Natural killer cell treated with Interleukin-12 subunit alpha and Interleukin-12 subunit beta and Interleukin-15 and Interleukin-18, amount 100 ng/mL, for 72 hours (primary cell): Measurements from ENCODE around the gene SMYD3. TPM values are rescaled to one million over a fixed set of nuclear protein-coding genes. Genes with fewer than 3 reads are reported as not detected.
A peak's percentile ranks its signal among the peaks of the same experiment; 100 is the strongest.

Experiments used
- ATAC-seq, 2 donors: fragments of 150-1000 bp; cut with Tn5 transposase in 1 of 2; sonication (Bioruptor Pico), chemical (Tn5 transposase) in 1 of 2; 2 replicates each; pipeline ENCODE4 v1.10.0; 2021
- DNase-seq: peaks from one replicate; pipeline ENCODE4 v3.0.0; 2022; ENCODE audit warnings: low spot score
- H3K27ac Mint-ChIP-seq, 2 donors: 1 replicate in 1 of 2; 2 replicates in 1 of 2; pipeline ENCODE4 v1.8.0; 2022; ENCODE audit warnings: mixed read lengths in 2 of 2, mild to moderate bottlenecking in 1 of 2, moderate library complexity in 1 of 2
- H3K27me3 Mint-ChIP-seq, 2 donors: 1 replicate in 1 of 2; 2 replicates in 1 of 2; pipeline ENCODE4 v1.8.0; 2022; ENCODE audit warnings: mixed read lengths in 2 of 2
- H3K36me3 Mint-ChIP-seq: one replicate; pipeline ENCODE4 v1.8.0; 2022; ENCODE audit warnings: mixed read lengths
- H3K4me1 Mint-ChIP-seq, 2 donors: 1 replicate in 1 of 2; 2 replicates in 1 of 2; pipeline ENCODE4 v1.8.0; 2022; ENCODE audit warnings: low read depth in 2 of 2, mixed read lengths in 2 of 2, mild to moderate bottlenecking in 1 of 2
- H3K4me3 Mint-ChIP-seq: one replicate; pipeline ENCODE4 v1.8.0; 2022; ENCODE audit warnings: mixed read lengths
- H3K9me3 Mint-ChIP-seq: 2 replicates; pipeline ENCODE4 v1.8.0; 2022; ENCODE audit warnings: mixed read lengths
- total RNA-seq, 2 donors: library from RNA; stranded (reverse); gene quantifications; one replicate each; pipeline ENCODE4 v1.2.3, GENCODE V29; 2022

The SMYD3 gene
- total RNA-seq, 2 donors from 2014 or later, result 26.9 to 55.4 TPM

DNA sequence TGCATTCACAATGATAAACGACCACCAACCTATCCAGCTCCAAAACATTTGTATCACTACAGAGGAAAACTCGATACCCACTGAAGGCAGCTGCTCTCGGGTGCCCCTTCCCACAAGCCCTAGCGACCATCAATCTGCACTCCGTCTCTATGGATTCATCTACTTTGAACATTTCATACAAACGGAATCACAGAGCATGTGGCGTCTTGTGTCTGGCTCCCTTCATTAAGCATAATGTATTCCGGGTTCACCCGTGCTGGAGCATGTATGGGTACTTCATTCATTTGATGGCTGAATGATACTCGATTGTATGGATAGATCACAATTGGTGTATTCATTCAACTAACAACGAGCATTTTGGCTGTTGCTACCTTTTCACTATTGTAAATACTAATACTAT, 340.2 kb downstream of the SMYD3 start:
- H3K27ac Mint-ChIP-seq, result no peak overlapping the region
- no peaks in the 10 kb centered on the region for H3K9me3 Mint-ChIP-seq
- DNase-seq (no peak), ATAC-seq (no peak)
- peaks cover 0 to 2% of the 10 kb centered on the region in 2 donors for H3K4me1 Mint-ChIP-seq
- no peak overlapping the region for H3K4me3 Mint-ChIP-seq
- H3K27me3 Mint-ChIP-seq, result no peaks in the 10 kb centered on the region
- no peaks in the 10 kb centered on the region for H3K36me3 Mint-ChIP-seq

DNA sequence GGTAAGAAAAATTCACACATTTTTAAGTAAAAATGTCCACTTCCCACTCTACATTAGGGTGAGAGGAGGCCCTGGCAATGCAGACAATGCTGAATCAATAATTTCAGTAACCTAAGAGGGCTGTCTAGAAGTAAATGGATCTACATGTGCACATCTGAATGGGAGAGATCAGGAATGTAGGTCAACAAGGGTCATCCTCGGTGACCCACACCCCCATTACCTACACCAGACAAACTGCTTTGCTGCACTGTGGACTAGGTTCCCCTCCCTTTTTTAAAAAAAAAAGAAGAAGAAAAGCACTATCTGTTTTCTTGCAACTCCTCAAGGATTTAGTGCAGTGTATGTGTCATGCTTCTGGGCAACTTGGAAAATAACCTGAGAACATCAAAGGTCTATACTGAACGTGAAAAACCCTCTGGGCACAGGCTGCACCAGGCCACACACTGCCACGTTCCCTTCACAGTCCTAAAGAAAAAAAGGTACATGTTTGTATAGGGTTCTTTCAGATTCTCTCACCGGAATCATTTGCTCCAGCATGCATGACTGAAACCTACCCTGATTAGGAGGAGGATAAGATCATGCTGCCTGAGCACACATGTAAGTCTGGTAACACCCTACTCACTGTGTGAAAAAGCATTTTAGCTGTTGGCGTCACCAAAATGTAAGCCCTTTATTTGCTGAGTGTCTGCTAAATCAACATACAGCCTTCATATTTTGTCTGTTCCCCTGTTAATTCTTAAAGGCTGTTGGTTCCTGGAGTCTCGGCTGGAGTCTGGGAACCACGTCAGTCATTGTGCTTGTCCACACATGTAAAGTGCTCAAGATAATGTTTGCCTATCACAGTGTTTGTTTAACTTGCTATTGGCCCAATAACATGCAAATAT, 341.0 kb downstream of the SMYD3 start:
- Mint-ChIP-seq H3K27ac (no peak overlapping the region), H3K4me3 (no peak overlapping the region)

DNA sequence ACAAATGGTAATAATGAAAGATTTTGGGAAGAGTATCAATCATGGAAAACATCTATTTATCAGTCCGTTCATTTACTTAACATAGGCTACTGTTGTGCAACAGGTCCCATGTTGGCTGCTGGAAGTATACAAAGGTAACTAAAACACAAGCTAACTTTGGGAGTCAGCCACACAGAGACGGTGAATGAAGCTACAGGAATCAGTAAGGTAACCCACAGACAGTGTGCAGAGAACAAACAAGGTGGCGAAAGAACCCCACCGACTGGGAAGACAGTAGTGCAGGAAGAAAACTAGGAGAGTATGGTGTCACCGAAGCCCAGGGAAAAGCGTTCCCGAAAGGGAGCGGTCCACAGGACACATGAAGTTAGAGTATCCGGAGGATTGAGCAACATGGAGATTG, 342.3 kb downstream of the SMYD3 start:
- DNase-seq, result no peak
- H3K27ac Mint-ChIP-seq, result no peak overlapping the region
- peaks cover 0 to 2% of the 10 kb centered on the region in 2 donors for H3K4me1 Mint-ChIP-seq
- no peaks in the 10 kb centered on the region for H3K36me3 Mint-ChIP-seq
- no peak for ATAC-seq
- no peak overlapping the region for H3K4me3 Mint-ChIP-seq
- H3K27me3 Mint-ChIP-seq, result no peaks in the 10 kb centered on the region
- no peaks in the 10 kb centered on the region for H3K9me3 Mint-ChIP-seq

More for the DNA sequence above, 341.0 kb downstream of the SMYD3 start:
- Mint-ChIP-seq H3K4me1 (peaks cover 0 to 2% of the 10 kb centered on the region in 2 donors), H3K36me3 (no peaks in the 10 kb centered on the region), H3K27me3 (no peaks in the 10 kb centered on the region), H3K9me3 (no peaks in the 10 kb centered on the region)
- DNase-seq (no peak), ATAC-seq (no peak)

DNA sequence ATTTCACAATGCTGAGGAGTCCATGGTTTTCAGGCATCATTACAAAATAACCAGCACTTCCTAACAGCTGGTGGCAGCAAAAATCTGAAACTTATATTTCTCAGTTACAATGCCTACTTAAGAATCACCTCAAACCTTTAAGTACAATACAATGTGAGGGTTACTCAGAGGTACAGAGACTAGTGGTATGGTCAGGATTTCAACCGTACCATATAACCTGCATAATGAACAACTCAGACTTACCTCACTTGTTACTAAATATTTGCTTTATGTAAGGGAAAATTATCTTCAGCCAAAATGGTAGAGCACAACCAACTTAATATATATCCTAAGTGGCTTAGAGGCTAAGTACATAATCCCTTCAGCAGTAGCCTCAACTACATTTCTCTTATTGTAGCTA, 344.5 kb downstream of the SMYD3 start:
- ATAC-seq (no peak), DNase-seq (no peak)
- H3K27me3 Mint-ChIP-seq, result no peaks in the 10 kb centered on the region
- H3K27ac Mint-ChIP-seq, result no peak overlapping the region
- no peak overlapping the region for H3K4me3 Mint-ChIP-seq
- H3K4me1 Mint-ChIP-seq, result peaks cover 2% of the 10 kb centered on the region in 2 donors
- H3K9me3 Mint-ChIP-seq, result no peaks in the 10 kb centered on the region
- H3K36me3 Mint-ChIP-seq, result no peaks in the 10 kb centered on the region

DNA sequence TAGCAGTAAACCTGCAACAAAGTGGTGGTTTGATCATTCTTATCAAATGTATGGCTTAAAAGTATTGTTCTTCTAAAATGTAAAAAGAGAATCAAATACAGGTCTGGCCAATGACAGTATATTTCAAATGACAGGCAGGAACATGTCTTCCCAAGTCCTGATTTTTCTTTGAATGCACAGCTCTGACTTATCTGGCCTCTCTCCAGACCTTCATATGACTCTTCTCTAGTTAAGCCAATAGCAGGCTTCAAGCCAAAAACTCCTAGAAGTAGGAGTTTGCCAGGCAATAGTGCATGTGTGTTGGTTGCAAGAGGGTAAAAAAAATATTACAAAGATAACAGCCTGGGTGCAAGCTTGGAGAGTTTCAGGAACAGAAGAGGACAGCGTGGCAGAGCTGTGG, 345.5 kb downstream of the SMYD3 start:
- Mint-ChIP-seq H3K36me3 (no peaks in the 10 kb centered on the region), H3K27ac (peak overlapping the region in 1 of 2 donors; percentile 14), H3K4me3 (no peak overlapping the region), H3K27me3 (no peaks in the 10 kb centered on the region), H3K9me3 (no peaks in the 10 kb centered on the region), H3K4me1 (peaks cover 2 to 4% of the 10 kb centered on the region in 2 donors)
- ATAC-seq (no peak), DNase-seq (no peak)

DNA sequence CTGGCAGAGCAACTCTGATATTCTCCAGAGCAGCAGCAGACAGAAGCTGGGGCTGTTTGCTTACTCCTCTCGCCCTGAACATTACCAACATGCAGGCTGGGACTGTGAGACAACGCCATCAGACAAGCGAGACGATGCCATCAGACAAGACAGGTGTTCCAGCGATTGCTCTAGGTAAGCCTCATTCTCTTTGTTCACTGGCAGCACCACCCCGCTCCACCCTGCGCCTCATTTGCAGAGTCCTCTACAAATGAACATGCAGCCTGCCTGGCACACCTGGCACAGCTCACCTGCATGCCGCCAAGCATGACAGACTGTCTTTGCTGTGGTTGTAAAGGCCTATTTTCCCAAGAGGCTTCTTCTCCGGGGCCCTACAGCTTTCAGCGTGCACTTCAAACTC, 346.2 kb downstream of the SMYD3 start:
- H3K27me3 Mint-ChIP-seq, result no peaks in the 10 kb centered on the region
- no peak for DNase-seq
- no peak for ATAC-seq
- H3K4me3 Mint-ChIP-seq, result no peak overlapping the region
- no peak overlapping the region for H3K27ac Mint-ChIP-seq
- H3K9me3 Mint-ChIP-seq, result no peaks in the 10 kb centered on the region
- H3K4me1 Mint-ChIP-seq, result peaks cover 2 to 4% of the 10 kb centered on the region in 2 donors
- H3K36me3 Mint-ChIP-seq, result no peaks in the 10 kb centered on the region

DNA sequence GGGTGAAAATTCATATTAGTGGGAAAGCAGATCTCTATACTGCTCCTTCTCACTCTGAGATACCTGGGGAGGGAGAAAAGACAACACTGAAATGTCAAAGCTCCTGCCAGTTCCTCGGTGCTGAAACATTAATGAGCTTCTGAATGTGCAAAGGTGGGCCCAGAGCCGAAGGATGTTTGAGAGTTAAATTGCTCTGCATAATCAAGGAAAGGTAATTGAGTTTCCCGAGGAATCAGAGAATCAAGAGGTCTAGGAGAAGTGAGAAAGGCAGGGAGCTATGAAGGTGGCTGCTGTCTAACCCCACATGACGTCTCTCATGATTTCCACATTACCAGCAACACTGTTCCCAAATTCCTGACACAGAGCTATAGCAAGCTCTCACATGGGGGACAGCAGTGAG, 346.7 kb downstream of the SMYD3 start:
- no peak for DNase-seq
- H3K9me3 Mint-ChIP-seq, result no peaks in the 10 kb centered on the region
- no peak overlapping the region for H3K27ac Mint-ChIP-seq
- peaks cover 1 to 4% of the 10 kb centered on the region in 2 donors for H3K4me1 Mint-ChIP-seq
- no peaks in the 10 kb centered on the region for H3K27me3 Mint-ChIP-seq
- no peaks in the 10 kb centered on the region for H3K36me3 Mint-ChIP-seq
- H3K4me3 Mint-ChIP-seq, result no peak overlapping the region
- ATAC-seq, result no peak

DNA sequence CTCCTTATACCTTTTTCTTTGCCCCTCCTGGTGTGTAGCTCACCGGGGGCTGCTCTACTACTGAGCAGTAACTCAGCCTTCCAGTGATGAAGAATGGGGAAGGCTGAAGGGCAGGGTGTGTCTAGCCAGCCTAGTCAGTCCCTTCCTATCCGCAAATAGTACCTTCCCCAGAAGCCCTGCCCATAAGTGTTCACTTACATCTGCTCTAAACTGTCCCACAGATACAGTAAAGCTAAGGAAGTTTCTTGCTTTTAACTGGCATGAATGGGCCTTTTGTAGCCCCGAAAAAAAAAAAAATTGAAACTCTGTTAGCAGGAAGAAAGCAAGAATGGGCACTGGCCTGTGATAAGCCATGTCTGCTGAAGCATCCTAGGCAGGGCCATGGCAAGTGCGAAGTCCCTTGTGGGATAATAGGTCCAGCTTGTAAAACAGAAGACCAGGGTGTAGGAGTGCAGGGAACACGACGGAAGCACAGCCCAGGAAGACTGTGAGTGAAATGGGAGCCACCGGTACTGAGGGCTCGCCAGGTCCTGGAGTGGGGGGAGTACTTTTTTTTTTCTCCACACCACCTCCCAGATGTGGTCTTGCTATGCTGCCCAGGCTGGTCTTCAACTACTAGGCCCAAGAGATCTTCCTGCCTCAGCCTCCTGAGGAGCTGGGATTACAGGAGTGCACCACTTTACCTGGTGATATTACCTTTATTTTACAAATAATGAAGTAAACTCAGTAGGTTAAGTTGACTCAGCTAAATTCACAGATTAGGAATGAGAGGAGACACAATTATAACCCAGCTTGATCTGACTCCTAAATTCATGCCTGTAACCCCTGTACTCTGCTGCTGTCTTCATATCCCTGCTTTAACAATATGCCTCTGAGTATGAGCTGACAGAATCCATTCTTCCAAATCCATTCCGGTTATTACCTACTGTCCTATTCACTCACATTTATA, 347.5 kb downstream of the SMYD3 start:
- Mint-ChIP-seq H3K9me3 (no peaks in the 10 kb centered on the region), H3K36me3 (no peaks in the 10 kb centered on the region), H3K4me1 (peaks cover 0 to 4% of the 10 kb centered on the region in 2 donors), H3K4me3 (no peak overlapping the region), H3K27me3 (no peaks in the 10 kb centered on the region), H3K27ac (no peak overlapping the region)
- ATAC-seq (peak in 1 of 2 donors; percentile 28), DNase-seq (no peak)

DNA sequence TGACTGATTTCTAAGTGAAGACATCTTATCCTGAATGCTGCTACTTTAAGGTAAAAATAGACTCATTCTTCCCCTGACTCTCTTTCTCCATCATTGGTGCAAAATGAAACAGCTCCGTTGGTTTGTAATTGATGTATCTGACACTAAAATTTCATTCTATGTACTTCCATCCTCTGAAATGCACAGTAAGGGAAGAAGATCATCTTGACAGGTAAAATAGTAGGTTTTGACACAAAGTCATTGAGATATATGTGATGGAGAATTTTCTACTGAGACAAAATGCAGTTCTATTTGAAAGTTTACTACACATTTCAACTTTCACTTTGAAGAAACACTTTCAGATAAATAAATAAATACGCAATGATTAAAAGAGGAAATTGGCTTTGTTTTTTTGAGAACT, 348.9 kb downstream of the SMYD3 start:
- no peaks in the 10 kb centered on the region for H3K36me3 Mint-ChIP-seq
- ATAC-seq (no peak), DNase-seq (no peak)
- no peak overlapping the region for H3K4me3 Mint-ChIP-seq
- H3K4me1 Mint-ChIP-seq, result peaks cover 0 to 4% of the 10 kb centered on the region in 2 donors
- H3K27me3 Mint-ChIP-seq, result no peaks in the 10 kb centered on the region
- H3K9me3 Mint-ChIP-seq, result no peaks in the 10 kb centered on the region
- H3K27ac Mint-ChIP-seq, result no peak overlapping the region

DNA sequence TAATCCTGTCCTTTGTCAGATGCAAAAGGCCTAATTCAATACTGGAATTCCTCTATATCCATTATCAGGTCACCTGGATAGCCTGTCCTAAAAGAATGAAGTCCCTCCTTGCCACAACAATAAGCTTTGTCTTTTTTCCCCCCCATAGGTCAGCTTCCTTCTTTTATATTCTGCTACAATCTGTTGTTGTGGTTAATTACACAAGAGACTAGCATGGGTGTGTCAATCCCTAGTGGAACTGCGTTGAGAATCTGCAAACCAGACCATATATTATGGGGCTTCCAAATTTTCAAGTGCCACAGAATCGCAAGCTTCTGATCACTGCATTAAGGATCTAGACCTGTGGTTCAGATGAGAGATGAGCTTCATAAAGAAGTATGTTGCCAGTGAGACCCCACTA, 349.6 kb downstream of the SMYD3 start:
- ATAC-seq (no peak), DNase-seq (no peak)
- Mint-ChIP-seq H3K4me1 (peaks cover 0 to 4% of the 10 kb centered on the region in 2 donors), H3K4me3 (no peak overlapping the region), H3K9me3 (no peaks in the 10 kb centered on the region), H3K27ac (no peak overlapping the region), H3K36me3 (no peaks in the 10 kb centered on the region), H3K27me3 (no peaks in the 10 kb centered on the region)

DNA sequence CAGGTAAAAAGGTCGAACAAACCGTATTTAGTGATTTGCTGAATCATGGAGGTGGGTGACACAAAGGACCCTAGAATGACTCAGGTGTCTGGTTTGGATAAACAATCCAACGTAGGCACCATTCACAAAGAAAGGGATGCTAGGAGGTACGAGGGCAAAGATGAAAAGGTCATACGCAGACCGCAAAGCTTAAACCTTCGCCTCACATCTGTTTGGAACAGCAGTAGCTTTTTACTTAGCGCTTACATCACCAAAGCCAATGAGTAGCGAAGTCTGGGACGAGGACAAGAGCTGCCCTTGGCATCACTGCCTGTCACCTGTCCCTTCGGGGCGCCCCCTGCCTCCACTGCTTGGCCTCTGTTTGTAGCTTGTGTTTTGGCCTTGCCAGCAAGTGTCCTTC, 350.2 kb downstream of the SMYD3 start:
- no peaks in the 10 kb centered on the region for H3K9me3 Mint-ChIP-seq
- no peaks in the 10 kb centered on the region for H3K27me3 Mint-ChIP-seq
- ATAC-seq (no peak), DNase-seq (no peak)
- peaks cover 0 to 4% of the 10 kb centered on the region in 2 donors for H3K4me1 Mint-ChIP-seq
- H3K4me3 Mint-ChIP-seq, result no peak overlapping the region
- no peak overlapping the region for H3K27ac Mint-ChIP-seq
- no peaks in the 10 kb centered on the region for H3K36me3 Mint-ChIP-seq

DNA sequence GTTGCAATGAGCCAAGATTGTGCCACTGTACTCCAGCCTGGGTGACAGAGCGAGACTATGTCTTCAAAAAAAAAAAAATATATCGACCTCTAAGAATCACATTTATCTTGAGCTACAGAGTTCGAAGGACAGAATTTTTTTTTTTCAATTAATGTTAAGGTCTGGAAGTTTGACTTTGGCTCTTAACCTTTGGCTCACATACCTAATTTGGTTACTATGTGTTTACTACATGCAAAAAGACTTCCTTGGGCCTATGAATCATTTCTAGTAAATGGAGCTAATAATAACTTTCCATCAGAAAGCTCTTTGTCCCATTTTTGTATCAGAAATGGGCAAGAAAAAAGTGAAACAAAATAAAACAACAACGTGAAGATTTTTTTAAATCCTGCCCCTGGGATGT, 351.2 kb downstream of the SMYD3 start:
- Mint-ChIP-seq H3K27ac (no peak overlapping the region), H3K36me3 (no peaks in the 10 kb centered on the region), H3K27me3 (no peaks in the 10 kb centered on the region), H3K9me3 (no peaks in the 10 kb centered on the region), H3K4me1 (peaks cover 0 to 4% of the 10 kb centered on the region in 2 donors), H3K4me3 (no peak overlapping the region)
- ATAC-seq, result no peak
- DNase-seq, result no peak

DNA sequence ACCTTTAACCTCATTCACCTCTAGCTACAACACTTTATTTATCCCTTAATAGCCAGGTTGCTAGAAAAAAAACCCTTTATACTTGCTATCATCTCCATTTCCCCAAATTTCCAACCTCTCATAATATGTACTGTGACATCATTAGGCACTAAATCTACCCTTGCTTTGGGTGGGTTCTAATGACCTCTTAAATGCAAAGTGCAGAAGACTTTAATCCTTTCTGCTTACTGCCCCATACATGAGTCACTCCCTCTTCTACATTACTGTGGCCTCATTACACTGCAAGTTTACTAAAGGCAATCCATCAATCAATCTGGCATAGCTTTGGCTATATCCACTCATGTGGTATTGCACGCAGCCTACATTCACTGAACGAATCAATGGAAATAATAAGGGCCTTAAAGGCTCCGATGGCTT, 353.3 kb downstream of the SMYD3 start:
- Mint-ChIP-seq H3K9me3 (no peaks in the 10 kb centered on the region), H3K27ac (no peak overlapping the region), H3K27me3 (no peaks in the 10 kb centered on the region), H3K4me3 (no peak overlapping the region), H3K36me3 (no peaks in the 10 kb centered on the region), H3K4me1 (peaks cover 0 to 4% of the 10 kb centered on the region in 2 donors)
- ATAC-seq, result no peak
- no peak for DNase-seq

DNA sequence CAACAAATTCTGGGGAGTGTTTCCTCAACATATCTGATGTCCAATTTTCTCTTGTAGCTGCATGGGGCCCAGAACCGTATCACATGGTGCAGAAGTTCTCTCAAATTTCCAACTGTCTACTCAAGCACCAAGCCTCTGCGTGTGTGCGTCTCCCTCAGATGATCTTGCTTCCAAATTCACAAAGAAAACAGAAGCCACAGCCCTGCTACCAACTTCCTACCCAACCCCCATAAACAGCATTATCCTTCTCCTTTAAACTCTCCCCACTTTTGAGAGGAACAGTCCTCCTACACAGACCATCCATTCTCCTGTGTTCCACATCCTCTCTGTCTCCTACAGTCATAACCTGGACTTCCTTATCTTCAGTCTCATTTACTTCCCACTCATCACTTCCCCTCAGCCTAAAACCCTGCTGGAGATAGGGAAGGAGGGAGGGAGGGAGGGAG, 354.1 kb downstream of the SMYD3 start:
- no peak for DNase-seq
- Mint-ChIP-seq H3K4me1 (peaks cover 0 to 4% of the 10 kb centered on the region in 2 donors), H3K27ac (no peak overlapping the region), H3K9me3 (no peaks in the 10 kb centered on the region), H3K27me3 (no peaks in the 10 kb centered on the region), H3K36me3 (no peaks in the 10 kb centered on the region), H3K4me3 (no peak overlapping the region)
- no peak for ATAC-seq
